ENCODE results near the gene BRIP1.
"Not testable (repeated sequence)": the region's sequence is repeated elsewhere in the genome, so short reads cannot be mapped to it uniquely, and the experiment has no call there.

The BRIP1 gene

GRCh38 chr17:61728297-61728836 is 135.0 kb downstream of the BRIP1 start:
- DNase-seq (ENCODE audit: low read depth): no peak

GRCh38 chr17:61727798-61728197 is 135.5 kb downstream of the BRIP1 start:
- DNase-seq (ENCODE audit: low read depth): not testable (repeated sequence)

GRCh38 chr17:61726977-61727376 is 136.4 kb downstream of the BRIP1 start:
- DNase-seq (ENCODE audit: low read depth): no peak

- DNase-seq (ENCODE audit: low read depth): no peak
Measured at GRCh38 chr17:61724777-61725176, 138.6 kb downstream of the BRIP1 start.

- no peak for DNase-seq (ENCODE audit: low read depth)
Measured at GRCh38 chr17:61723914-61724313, 139.4 kb downstream of the BRIP1 start.

- no peak for DNase-seq (ENCODE audit: low read depth)
Measured at GRCh38 chr17:61723183-61723582, 140.1 kb downstream of the BRIP1 start.

GRCh38 chr17:61722398-61722797 is 140.9 kb downstream of the BRIP1 start:
- DNase-seq (ENCODE audit: low read depth): no peak

GRCh38 chr17:61720016-61720795 is 143.1 kb downstream of the BRIP1 start:
- DNase-seq (ENCODE audit: low read depth): no peak

- not testable (repeated sequence) for DNase-seq (ENCODE audit: low read depth)
Measured at GRCh38 chr17:61719220-61719619, 144.1 kb downstream of the BRIP1 start.

GRCh38 chr17:61718022-61718421 is 145.3 kb downstream of the BRIP1 start:
- DNase-seq (ENCODE audit: low read depth): no peak

GRCh38 chr17:61717352-61717751 is 146.0 kb downstream of the BRIP1 start:
- DNase-seq (ENCODE audit: low read depth): no peak

- DNase-seq (ENCODE audit: low read depth): no peak
Measured at GRCh38 chr17:61716225-61716829, 147.0 kb downstream of the BRIP1 start.

- no peak for DNase-seq (ENCODE audit: low read depth)
Measured at GRCh38 chr17:61715348-61715747, 148.0 kb downstream of the BRIP1 start.

- DNase-seq (ENCODE audit: low read depth): no peak
Measured at GRCh38 chr17:61714300-61714699, 149.0 kb downstream of the BRIP1 start.

- no peak for DNase-seq (ENCODE audit: low read depth)
Measured at GRCh38 chr17:61713035-61713434, 150.3 kb downstream of the BRIP1 start.

GRCh38 chr17:61710546-61710945 is 152.8 kb downstream of the BRIP1 start:
- no peak for DNase-seq (ENCODE audit: low read depth)

GRCh38 chr17:61709567-61709966 is 153.8 kb downstream of the BRIP1 start:
- no peak for DNase-seq (ENCODE audit: low read depth)

- DNase-seq (ENCODE audit: low read depth): no peak
Measured at GRCh38 chr17:61704935-61705449, 158.3 kb downstream of the BRIP1 start.

GRCh38 chr17:61702450-61702849 is 160.9 kb downstream of the BRIP1 start:
- no peak for DNase-seq (ENCODE audit: low read depth)

GRCh38 chr17:61701978-61702377 is 161.3 kb downstream of the BRIP1 start:
- no peak for DNase-seq (ENCODE audit: low read depth)

GRCh38 chr17:61701334-61701733 is 162.0 kb downstream of the BRIP1 start:
- DNase-seq (ENCODE audit: low read depth): no peak

- no peak for DNase-seq (ENCODE audit: low read depth)
Measured at GRCh38 chr17:61700252-61700651, 163.1 kb downstream of the BRIP1 start.

GRCh38 chr17:61699694-61700093 is 163.6 kb downstream of the BRIP1 start:
- no peak for DNase-seq (ENCODE audit: low read depth)
